H1 (cell line): Measurements from ENCODE around the gene DENND4B. TPM values are rescaled to one million over a fixed set of nuclear protein-coding genes. Genes with fewer than 3 reads are reported as not detected.

Experiments
- CTCF ChIA-PET: fragments of 300-600 bp; sonication (Branson Sonifier 250); formaldehyde crosslinking; loops from one replicate; lab custom pipeline; 2021; ENCODE audit not compliant: partially characterized antibody; lab: Charles Lee
- POLR2A ChIA-PET: fragments of 300-600 bp; sonication (Branson Sonifier 250); formaldehyde crosslinking; loops from one replicate; lab custom pipeline; 2021; ENCODE audit warnings: inconsistent platforms; ENCODE audit not compliant: partially characterized antibody; lab: Charles Lee
- DNase-seq, 2 experiments: peaks; one replicate each; pipeline versions ENCODE4 v3.0.0 to v3.0.0-alpha.2; 2010 to 2022; ENCODE audit warnings: low spot score in 2 of 2, low read depth in 1 of 2, mixed read lengths in 1 of 2
- FAIRE-seq: peaks from 2 replicates; lab custom pipeline; 2011; peaks lifted over from hg19 to GRCh38; lab: Jason Lieb, UNC
- H2AFZ ChIP-seq: 2 replicates; pipeline ENCODE4 v1.8.1; 2012; ENCODE audit warnings: low read length, inconsistent platforms
- H2AK5ac ChIP-seq: 2 replicates; pipeline ENCODE4 v1.6.1; 2013; ENCODE audit warnings: low read depth, low read length
- H2BK120ac ChIP-seq: replicated peaks from 2 replicates; pipeline ENCODE3; 2013; ENCODE audit warnings: low read depth, low read length, inconsistent platforms
- H2BK12ac ChIP-seq: 2 replicates; pipeline ENCODE4 v1.6.1; 2013; ENCODE audit warnings: low read depth, low read length
- H2BK15ac ChIP-seq: 2 replicates; pipeline ENCODE4 v1.6.1; 2013; ENCODE audit warnings: low read length
- H2BK20ac ChIP-seq: 2 replicates; pipeline ENCODE4 v1.6.1; 2013; ENCODE audit warnings: low read length
- H2BK5ac ChIP-seq: 2 replicates; pipeline ENCODE4 v1.6.1; 2013; ENCODE audit warnings: low read depth, low read length
- H3K14ac ChIP-seq: 2 replicates; pipeline ENCODE4 v1.6.1; 2013; ENCODE audit warnings: inconsistent platforms; ENCODE audit not compliant: insufficient read length
- H3K18ac ChIP-seq: 2 replicates; pipeline ENCODE4 v1.6.1; 2013; ENCODE audit warnings: low read length; ENCODE audit errors: extremely low read depth
- H3K23ac ChIP-seq: 2 replicates; pipeline ENCODE4 v1.6.1; 2013; ENCODE audit warnings: inconsistent platforms; ENCODE audit not compliant: insufficient read length
- H3K23me2 ChIP-seq: 2 replicates; pipeline ENCODE4 v1.6.1; 2013; ENCODE audit warnings: low read depth, low read length
- H3K27ac ChIP-seq: 2 replicates; pipeline ENCODE4 v1.6.1; 2011; ENCODE audit warnings: low read depth, low read length, inconsistent platforms
- H3K27me3 ChIP-seq, 4 experiments: replicated peaks in 1 of 4; 1 replicate in 1 of 4; 2 replicates in 3 of 4; pipeline versions ENCODE4 v1.6.1 to v1.8.1; 2011 to 2013; ENCODE audit warnings: low read length in 3 of 4, mild to moderate bottlenecking in 3 of 4, inconsistent platforms in 2 of 4, mixed read lengths in 2 of 4, moderate library complexity in 1 of 4; ENCODE audit not compliant: control insufficient read depth in 3 of 4, insufficient read depth in 3 of 4; ENCODE audit errors: extremely low read depth in 1 of 4
- H3K36me3 ChIP-seq, 4 experiments: 2 replicates each; pipeline versions ENCODE4 v1.6.1 to v1.8.1; 2011 to 2013; ENCODE audit warnings: mild to moderate bottlenecking in 4 of 4, low read length in 3 of 4, moderate library complexity in 2 of 4, control low read depth in 1 of 4, inconsistent platforms in 1 of 4; ENCODE audit not compliant: insufficient read depth in 4 of 4, control insufficient read depth in 2 of 4
- H3K4ac ChIP-seq: replicated peaks from 2 replicates; pipeline ENCODE3; 2013; ENCODE audit warnings: low read length, low read depth, mixed read lengths, inconsistent platforms; ENCODE audit not compliant: insufficient read length
- H3K4me1 ChIP-seq, 4 experiments: replicated peaks in 1 of 4; 1 replicate in 1 of 4; 2 replicates in 3 of 4; pipeline versions ENCODE4 v1.6.1 to v1.8.1; 2011 to 2013; ENCODE audit warnings: low read length in 3 of 4, inconsistent platforms in 2 of 4, mixed read lengths in 1 of 4; ENCODE audit not compliant: insufficient read depth in 4 of 4, control insufficient read depth in 3 of 4
- H3K4me2 ChIP-seq, 2 experiments: 2 replicates each; pipeline versions ENCODE4 v1.6.1 to v1.8.1; 2011 to 2013; ENCODE audit warnings: low read depth in 2 of 2, low read length in 2 of 2, control low read depth in 1 of 2, inconsistent platforms in 1 of 2, mild to moderate bottlenecking in 1 of 2; ENCODE audit not compliant: insufficient read depth in 1 of 2
- H3K4me3 ChIP-seq, 4 experiments: fragments of 200-600, 300-600 bp in 1 of 4; sonication (generic), shearing (Covaris generic), sonication (Bioruptor Twin) in 1 of 4; 2 replicates each; pipeline versions ENCODE4 v1.5.1 to v1.8.1; 2011 to 2016; ENCODE audit warnings: low read length in 4 of 4, low read depth in 3 of 4, control low read depth in 2 of 4, inconsistent platforms in 2 of 4, mild to moderate bottlenecking in 2 of 4, mixed read lengths in 1 of 4, moderate library complexity in 1 of 4; ENCODE audit not compliant: insufficient read depth in 2 of 4; ENCODE audit errors: extremely low read depth in 1 of 4
- H3K56ac ChIP-seq: replicated peaks from 2 replicates; pipeline ENCODE3; 2013; ENCODE audit warnings: low read depth, mild to moderate bottlenecking, mixed read lengths, low read length, inconsistent platforms; ENCODE audit not compliant: insufficient read length
- H3K79me1 ChIP-seq: 2 replicates; pipeline ENCODE4 v1.6.1; 2013; ENCODE audit warnings: low read depth, low read length, control low read depth
- H3K79me2 ChIP-seq, 2 experiments: 2 replicates each; pipeline versions ENCODE4 v1.6.1 to v1.8.1; 2012 to 2013; ENCODE audit warnings: low read length in 2 of 2, mild to moderate bottlenecking in 2 of 2, inconsistent platforms in 1 of 2; ENCODE audit not compliant: insufficient read depth in 2 of 2, control insufficient read depth in 1 of 2
- H3K9ac ChIP-seq, 4 experiments: replicated peaks in 1 of 4; 1 replicate in 1 of 4; 2 replicates in 3 of 4; pipeline versions ENCODE4 v1.6.1 to v1.8.1; 2011 to 2013; ENCODE audit warnings: low read depth in 3 of 4, low read length in 3 of 4, control low read depth in 2 of 4, mild to moderate bottlenecking in 2 of 4, moderate library complexity in 2 of 4, inconsistent platforms in 1 of 4; ENCODE audit errors: extremely low read depth in 1 of 4
- H3K9me3 ChIP-seq, 2 experiments: 2 replicates each; pipeline versions ENCODE4 v1.6.1 to v1.8.1; 2012 to 2013; ENCODE audit warnings: mild to moderate bottlenecking in 2 of 2, moderate library complexity in 2 of 2, control low read depth in 1 of 2, inconsistent platforms in 1 of 2, low read depth in 1 of 2, low read length in 1 of 2, mixed read lengths in 1 of 2; ENCODE audit not compliant: insufficient read depth in 2 of 2
- H4K20me1 ChIP-seq, 2 experiments: replicated peaks in 1 of 2; 2 replicates each; pipeline versions ENCODE3 to v1.8.1; 2011 to 2013; ENCODE audit warnings: inconsistent platforms in 2 of 2, low read length in 2 of 2, mild to moderate bottlenecking in 1 of 2; ENCODE audit not compliant: insufficient read depth in 2 of 2, control insufficient read depth in 1 of 2
- H4K5ac ChIP-seq: 2 replicates; pipeline ENCODE4 v1.6.1; 2013; ENCODE audit warnings: low read length, low read depth, mixed read lengths, inconsistent platforms; ENCODE audit not compliant: insufficient read length
- H4K8ac ChIP-seq: 2 replicates; pipeline ENCODE4 v1.8.0; 2013; ENCODE audit warnings: mild to moderate bottlenecking, moderate library complexity, low read length, inconsistent platforms; ENCODE audit not compliant: insufficient read depth; ENCODE audit errors: extremely low read depth
- H4K91ac ChIP-seq: replicated peaks from 2 replicates; pipeline ENCODE3; 2013; ENCODE audit warnings: low read length, mixed read lengths, inconsistent platforms; ENCODE audit not compliant: insufficient read length
- BCL11A ChIP-seq, 2 experiments: IDR thresholded peaks; one replicate each; pipeline ENCODE4 v1.6.1; 2011; ENCODE audit warnings: low read depth in 2 of 2, low read length in 2 of 2, mild to moderate bottlenecking in 2 of 2
- CHD2 ChIP-seq: IDR thresholded peaks from 2 replicates; pipeline ENCODE4 v1.6.1; 2012; ENCODE audit warnings: low read length, improper control_type of control experiment
- HDAC6 ChIP-seq: IDR thresholded peaks from one replicate; pipeline ENCODE4 v1.7.1; 2012; ENCODE audit warnings: low read depth, mild to moderate bottlenecking, inconsistent platforms, low read length, moderate library complexity
- RAD21 ChIP-seq, 2 experiments: IDR thresholded peaks in 1 of 2; conservative IDR thresholded peaks in 1 of 2; 2 replicates each; pipeline ENCODE4 v1.6.1; 2011; ENCODE audit warnings: low read depth in 2 of 2, low read length in 2 of 2, improper control_type of control experiment in 1 of 2, inconsistent platforms in 1 of 2, mild to moderate bottlenecking in 1 of 2, moderate library complexity in 1 of 2
- WGBS, 2 experiments: shearing (Covaris generic) in 1 of 2; methylation state at CpG; one replicate each; pipeline versions ENCODE4 v1.1.6 to v1.1.7; 2013 to 2015; ENCODE audit warnings: low lambda C conversion rate in 2 of 2, mixed read lengths in 2 of 2, inconsistent platforms in 1 of 2, low coverage in 1 of 2, missing lambda C conversion rate in 1 of 2; ENCODE audit not compliant: insufficient replicate concordance in 2 of 2, insufficient coverage in 1 of 2, insufficient read length in 1 of 2; ENCODE audit errors: extremely low coverage in 1 of 2, missing lambda C conversion rate in 1 of 2; 5-methylcytosine and 5-hydroxymethylcytosine counted together
- polyA plus RNA-seq, 7 experiments: library from polyadenylated mRNA; depleted of rRNA in 3 of 7; stranded (reverse) in 5 of 7; unstranded in 2 of 7; fragments of >200 nt in 5 of 7; fragments of 200-250 nt in 2 of 7; gene quantifications; 1 replicate in 5 of 7; 2 replicates in 1 of 7; 4 replicates in 1 of 7; pipeline versions ENCODE4 v1.2.1 to v1.2.3, GENCODE V29; 2011 to 2013; ENCODE audit warnings: missing spikeins in 2 of 7, mixed read lengths in 2 of 7
- total RNA-seq: library from RNA; stranded (reverse); fragmentation: NEBNext Ultra II Directional; extraction: Animal tissue kit (Norgen Biotek cat#: 25700); gene quantifications from 2 replicates; pipeline ENCODE4 v1.2.1, GENCODE V29; 2021

Gene DENND4B
- total and polyA plus RNA-seq, 2 of the 8 experiments (the other 6 are each of a cell fraction or from before 2014, with no cell fraction given): 45.6 to 61.1 TPM

GRCh38 chr1:153944827-153945117, 1.7 kb downstream of the DENND4B start:
- no peak overlapping the region for H2BK12ac ChIP-seq
- H3K4me1 ChIP-seq: peaks cover 0 to 5% (median 2%) of the 10 kb centered on the region in 4 experiments; a peak in 2 of 7 replicates
- H3K9ac ChIP-seq: no peak overlapping the region
- no peak for DNase-seq
- peaks cover 0 to 18% of the 10 kb centered on the region in 2 experiments; a peak in 2 of 4 replicates for H3K79me2 ChIP-seq
- H3K14ac ChIP-seq: no peak overlapping the region
- H3K27ac ChIP-seq: no peak overlapping the region
- peak overlapping the region in 1 of 4 experiments; percentile 79; a peak in 2 of 8 replicates for H3K4me3 ChIP-seq
- H3K9me3 ChIP-seq: no peaks in the 10 kb centered on the region
- no peak overlapping the region for H3K4ac ChIP-seq
- H3K27me3 ChIP-seq: no peaks in the 10 kb centered on the region
- H2BK20ac ChIP-seq: no peak overlapping the region
- peak overlapping the region; percentile 69 to 89; a peak in 2 of 4 replicates for H3K4me2 ChIP-seq
- CTCF ChIA-PET: interaction anchor here (0.6 to 4.2 kb wide), 17 partner anchors 10 to 433 kb away, joined by 3 to 31 read pairs (median 4); partner anchors contain the start of genes CREB3L4, CRTC2 and RAB13
- peaks cover 2 to 3% of the 10 kb centered on the region in 2 experiments for H4K20me1 ChIP-seq
- no peak overlapping the region for H4K8ac ChIP-seq
- no peak overlapping the region for H3K23ac ChIP-seq
- no peak overlapping the region for H2BK5ac ChIP-seq
- no peak overlapping the region for H2BK15ac ChIP-seq
- peaks cover 6% of the 10 kb centered on the region; the same call in 1 of the 2 replicates for H3K23me2 ChIP-seq
- H2AFZ ChIP-seq: no peak overlapping the region
- H3K79me1 ChIP-seq: no peaks in the 10 kb centered on the region
- peaks cover 6 to 26% (median 17%) of the 10 kb centered on the region in 4 experiments; a peak in 4 of 8 replicates for H3K36me3 ChIP-seq
- H3K56ac ChIP-seq: no peak overlapping the region
- H3K18ac ChIP-seq: no peak overlapping the region
- H2AK5ac ChIP-seq: no peak overlapping the region
- TF ChIP-seq BCL11A (IDR thresholded peaks at IDR 0.05; ENCODE audit: low read depth in 2 of 2, low read length in 2 of 2) (no peak), CHD2 (no peak), RAD21 (IDR thresholded peaks at IDR 0.05 in 1 of 2, conservative IDR thresholded peaks at IDR 0.05 in 1 of 2; ENCODE audit: low read depth in 2 of 2, low read length in 2 of 2) (no peak), HDAC6 (no peak)
- 97% methylated on average over 3 of the region's 3 CpGs; no CpG with 5 or more reads in 1 of the 2 experiments for WGBS, 2 experiments
- FAIRE-seq: no peak
- H4K91ac ChIP-seq: no peak overlapping the region
- no peak overlapping the region for H2BK120ac ChIP-seq
- H4K5ac ChIP-seq: no peak overlapping the region
- POLR2A ChIA-PET: interaction anchor here (0.7 to 11.4 kb wide), 12 partner anchors 11 to 147 kb away, joined by 3 to 75 read pairs (median 35); partner anchors contain the start of genes CREB3L4, CRTC2, GATAD2B and JTB
